ENCODE measurements around the gene SLC38A3. TPM values are rescaled to one million over a fixed set of nuclear protein-coding genes. Genes with fewer than 3 reads are reported as not detected.

SLC38A3 gene
- total RNA-seq, 1 experiment from 2014 or later = 16.8 TPM

- H3K4me3 Mint-ChIP-seq (ENCODE audit: unreplicated experiment) = peak overlapping the region; percentile 63
These were observed 54.5 kb downstream of the SLC38A3 start for GRCh38 chr3:50259432-50260026.

GRCh38 chr3:50260027-50260941 is 55.2 kb downstream of the SLC38A3 start:
- H3K4me1 ChIP-seq = peaks cover 34% of the 10 kb centered on the region
- Mint-ChIP-seq H3K4me1 (ENCODE audit: low read depth, unreplicated experiment) (peaks cover 12% of the 10 kb centered on the region), H3K36me3 (ENCODE audit: insufficient read depth, unreplicated experiment) (peaks cover 31% of the 10 kb centered on the region), H3K27me3 (ENCODE audit: insufficient read depth, unreplicated experiment) (no peaks in the 10 kb centered on the region), H3K9me3 (ENCODE audit: unreplicated experiment) (no peaks in the 10 kb centered on the region), H3K27ac (ENCODE audit: unreplicated experiment) (peak overlapping the region; percentile 70), H3K4me3 (ENCODE audit: unreplicated experiment) (peak overlapping the region; percentile 63)
- no peaks in the 10 kb centered on the region for H3K9me3 ChIP-seq
- POLR2A ChIA-PET = interaction anchor here (0.6 to 1.7 kb wide), 5 partner anchors 9 to 68 kb away, joined by 3 to 16 read pairs (median 4); partner anchors contain the start of genes GNAI2, HYAL3, IFRD2 and NAA80
- peaks cover 5% of the 10 kb centered on the region; the same call in 1 of the 2 replicates for H3K36me3 ChIP-seq (ENCODE audit: control insufficient read depth, insufficient read depth, low read length)
- CTCF ChIA-PET = interaction anchor here (0.5 to 2.3 kb wide), 18 partner anchors 9 to 1570 kb away, joined by 3 to 10 read pairs (median 4); partner anchors contain the start of genes GNAI2, IFRD2 and SEMA3B
- H3K4me3 ChIP-seq (ENCODE audit: low read depth, low read length) = peak overlapping the region; percentile 48
- intact Hi-C loops (cut with micrococcal nuclease; ENCODE audit: unreplicated experiment) = loop anchor here (1.0 kb wide), 2 partner anchors 13 to 64 kb away; no protein-coding TSS in a partner anchor
- H3K27me3 ChIP-seq (replicated peaks; ENCODE audit: control insufficient read depth, insufficient read depth, low read length) = no peaks in the 10 kb centered on the region
- DNase-seq = peak; percentile 90 to 95
- TF ChIP-seq CTCF (IDR thresholded peaks at IDR 0.05; ENCODE audit: insufficient read depth in 1 of 2, low read depth in 1 of 2, low read length in 1 of 2, severe bottlenecking in 1 of 2, unreplicated experiment in 1 of 2) = peak; percentile 80 to 82
- BruUV-seq (replicated peaks) = no TSS peak

More at GRCh38 chr3:50259432-50260026, 54.5 kb downstream of the SLC38A3 start:
- peak overlapping the region; percentile 8; the same call in 1 of the 2 replicates for H3K4me3 ChIP-seq (ENCODE audit: low read depth, low read length)
- no peaks in the 10 kb centered on the region for H3K27me3 ChIP-seq (replicated peaks; ENCODE audit: control insufficient read depth, insufficient read depth, low read length)
- Mint-ChIP-seq H3K9me3 (ENCODE audit: unreplicated experiment) (no peaks in the 10 kb centered on the region), H3K27me3 (ENCODE audit: insufficient read depth, unreplicated experiment) (no peaks in the 10 kb centered on the region), H3K36me3 (ENCODE audit: insufficient read depth, unreplicated experiment) (peaks cover 25% of the 10 kb centered on the region), H3K4me1 (ENCODE audit: low read depth, unreplicated experiment) (peaks cover 7% of the 10 kb centered on the region), H3K27ac (ENCODE audit: unreplicated experiment) (peak overlapping the region; percentile 70)
- no peaks in the 10 kb centered on the region for H3K9me3 ChIP-seq
- no peak for TF ChIP-seq CTCF (IDR thresholded peaks at IDR 0.05; ENCODE audit: insufficient read depth in 1 of 2, low read depth in 1 of 2, low read length in 1 of 2, severe bottlenecking in 1 of 2, unreplicated experiment in 1 of 2)
- ChIA-PET CTCF (interaction anchor here (0.5 to 2.3 kb wide), 18 partner anchors 10 to 1569 kb away, joined by 3 to 10 read pairs (median 4); partner anchors contain the start of genes GNAI2, IFRD2 and SEMA3B), POLR2A (interaction anchor here (0.5 to 1.7 kb wide), 6 partner anchors 10 to 68 kb away, joined by 3 to 16 read pairs (median 4); partner anchors contain the start of genes GNAI2, HYAL3, IFRD2 and NAA80)
- BruUV-seq (replicated peaks) = no TSS peak
- H3K36me3 ChIP-seq (ENCODE audit: control insufficient read depth, insufficient read depth, low read length) = peaks cover 5% of the 10 kb centered on the region; the same call in 1 of the 2 replicates
- no peak for DNase-seq
- peaks cover 29% of the 10 kb centered on the region for H3K4me1 ChIP-seq
- intact Hi-C loops (cut with micrococcal nuclease; ENCODE audit: unreplicated experiment) = loop anchor here (1.0 kb wide), 2 partner anchors 14 to 65 kb away; no protein-coding TSS in a partner anchor
